ENCODE data around the gene VTN. TPM values are rescaled to one million over a fixed set of nuclear protein-coding genes. Genes with fewer than 3 reads are reported as not detected.

VTN gene
- total RNA-seq, 4 donors from 2014 or later = 0.33 to 0.39 TPM; not detected in 2

GRCh38 chr17:28395968-28396367 is 25.9 kb upstream of the VTN start:
- WGBS, 2 donors = 82 to 86% methylated on average over 2 to 5 of the region's 6 CpGs
- H3K27ac ChIP-seq = no peak overlapping the region
- intact Hi-C loops (cut with DNase I) = no loop called here
- H3K27me3 ChIP-seq = no peaks in the 10 kb centered on the region
- H3K4me1 ChIP-seq = peaks cover 3 to 13% of the 10 kb centered on the region in 2 donors
- DNase-seq = no peak
- H3K36me3 ChIP-seq = peaks cover 4 to 5% of the 10 kb centered on the region in 2 donors
- H3K9me3 ChIP-seq = no peaks in the 10 kb centered on the region
- no peak overlapping the region for H3K4me3 ChIP-seq (replicated peaks in 1 of 3)
- TF ChIP-seq POLR2A (IDR thresholded peaks at IDR 0.05) = no peak
- TF ChIP-seq, protein P1, sequence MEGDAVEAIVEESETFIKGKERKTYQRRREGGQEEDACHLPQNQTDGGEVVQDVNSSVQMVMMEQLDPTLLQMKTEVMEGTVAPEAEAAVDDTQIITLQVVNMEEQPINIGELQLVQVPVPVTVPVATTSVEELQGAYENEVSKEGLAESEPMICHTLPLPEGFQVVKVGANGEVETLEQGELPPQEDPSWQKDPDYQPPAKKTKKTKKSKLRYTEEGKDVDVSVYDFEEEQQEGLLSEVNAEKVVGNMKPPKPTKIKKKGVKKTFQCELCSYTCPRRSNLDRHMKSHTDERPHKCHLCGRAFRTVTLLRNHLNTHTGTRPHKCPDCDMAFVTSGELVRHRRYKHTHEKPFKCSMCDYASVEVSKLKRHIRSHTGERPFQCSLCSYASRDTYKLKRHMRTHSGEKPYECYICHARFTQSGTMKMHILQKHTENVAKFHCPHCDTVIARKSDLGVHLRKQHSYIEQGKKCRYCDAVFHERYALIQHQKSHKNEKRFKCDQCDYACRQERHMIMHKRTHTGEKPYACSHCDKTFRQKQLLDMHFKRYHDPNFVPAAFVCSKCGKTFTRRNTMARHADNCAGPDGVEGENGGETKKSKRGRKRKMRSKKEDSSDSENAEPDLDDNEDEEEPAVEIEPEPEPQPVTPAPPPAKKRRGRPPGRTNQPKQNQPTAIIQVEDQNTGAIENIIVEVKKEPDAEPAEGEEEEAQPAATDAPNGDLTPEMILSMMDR (IDR thresholded peaks at IDR 0.05) = no peak

DNA sequence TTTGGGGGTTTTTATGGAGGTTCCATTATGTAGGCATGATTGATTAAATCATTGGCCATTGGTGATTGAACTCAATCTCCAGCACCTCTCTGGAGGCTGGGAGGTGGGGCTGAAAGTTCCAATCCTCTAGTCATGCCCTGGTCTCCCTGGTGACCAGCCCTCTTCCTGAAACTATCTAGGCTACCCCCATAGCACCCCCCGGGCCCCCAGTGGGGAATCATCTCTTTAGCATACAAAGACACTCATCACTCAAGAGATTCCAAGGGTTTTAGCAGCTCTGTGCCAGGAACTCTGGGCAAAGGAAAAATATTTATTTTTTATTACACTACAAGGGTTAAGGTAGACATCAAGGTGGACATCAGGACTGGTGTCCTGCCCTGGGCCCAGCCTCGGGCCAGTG is 25.3 kb upstream of the VTN start:
- H3K9me3 ChIP-seq = no peaks in the 10 kb centered on the region
- H3K4me1 ChIP-seq = peaks cover 3 to 13% of the 10 kb centered on the region in 2 donors
- peaks cover 5 to 9% of the 10 kb centered on the region in 2 donors for H3K36me3 ChIP-seq
- H3K27ac ChIP-seq = no peak overlapping the region
- no peaks in the 10 kb centered on the region for H3K27me3 ChIP-seq
- 50 to 78% methylated on average over 2 of the region's 2 CpGs for WGBS, 2 donors
- no peak for TF ChIP-seq POLR2A (IDR thresholded peaks at IDR 0.05)
- TF ChIP-seq, protein P1 (IDR thresholded peaks at IDR 0.05) = no peak
- no peak overlapping the region for H3K4me3 ChIP-seq (replicated peaks in 1 of 3)
- intact Hi-C loops (cut with DNase I) = no loop called here
- DNase-seq = no peak

DNA sequence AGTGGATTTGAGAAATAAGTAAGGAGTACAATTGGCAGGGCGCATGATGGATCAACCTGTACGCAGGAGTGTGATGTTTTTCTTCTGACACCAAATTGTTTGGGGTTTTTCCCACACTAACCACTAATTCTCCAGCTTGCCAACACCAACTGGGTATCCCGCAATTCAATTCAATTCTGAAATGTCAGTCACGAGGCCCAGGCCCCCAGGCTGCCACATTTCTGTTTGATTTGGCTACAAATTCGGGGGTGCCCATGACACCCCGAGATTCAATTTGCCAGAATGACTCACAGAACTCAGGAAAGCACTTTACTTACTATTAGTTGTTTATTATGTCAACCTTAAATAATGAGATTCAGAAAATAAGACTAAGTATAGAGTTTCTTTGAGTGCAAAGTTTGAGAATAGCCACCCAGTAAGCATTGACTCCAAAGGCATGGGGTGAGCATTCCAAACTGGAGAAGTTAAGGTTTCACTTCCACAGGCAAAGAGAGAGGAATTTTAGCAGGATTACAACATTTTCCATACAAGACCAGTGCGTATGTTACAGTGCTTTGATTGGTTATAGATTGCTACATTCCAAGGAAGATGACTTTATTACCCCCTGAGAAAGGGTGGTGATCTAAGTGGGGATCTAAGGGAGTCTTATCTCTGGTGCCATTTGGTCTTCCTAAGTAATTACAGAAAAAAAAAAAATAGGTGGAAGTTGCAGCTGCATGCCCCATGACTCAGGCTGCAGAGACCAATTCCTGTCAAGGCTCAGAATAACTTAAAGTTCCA is 24.4 kb upstream of the VTN start:
- Histone ChIP-seq H3K4me3 (replicated peaks in 1 of 3) (no peak overlapping the region), H3K4me1 (peaks cover 3 to 13% of the 10 kb centered on the region in 2 donors), H3K36me3 (peaks cover 10 to 14% of the 10 kb centered on the region in 2 donors), H3K9me3 (no peaks in the 10 kb centered on the region), H3K27me3 (no peaks in the 10 kb centered on the region), H3K27ac (no peak overlapping the region)
- DNase-seq = no peak
- TF ChIP-seq, protein P1 (IDR thresholded peaks at IDR 0.05) = no peak
- no peak for TF ChIP-seq POLR2A (IDR thresholded peaks at IDR 0.05)
- intact Hi-C loops (cut with DNase I) = no loop called here
- WGBS, 2 donors = 80 to 83% methylated on average over 7 of the region's 7 CpGs

DNA sequence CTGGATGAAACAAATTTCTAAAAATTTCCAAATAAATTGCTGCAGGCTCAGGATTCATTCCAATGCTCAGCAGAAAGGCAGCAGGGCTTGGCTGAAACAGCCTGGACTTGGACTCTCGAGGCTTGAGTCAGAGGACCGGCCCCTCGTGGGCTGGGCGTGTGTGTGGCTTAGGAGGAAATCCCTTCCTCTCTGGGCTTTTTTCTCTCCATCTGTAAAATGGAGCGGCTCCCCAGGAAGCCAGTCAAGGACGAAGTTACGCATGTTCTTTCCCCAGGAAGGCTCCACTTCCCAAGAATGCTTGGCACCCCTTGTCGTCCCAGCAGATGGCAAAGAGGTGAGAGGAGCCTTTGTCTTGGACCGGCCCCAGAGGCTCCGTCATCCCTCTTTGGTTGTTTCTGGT is 22.4 kb upstream of the VTN start:
- no peaks in the 10 kb centered on the region for H3K27me3 ChIP-seq
- no peak overlapping the region for H3K27ac ChIP-seq
- TF ChIP-seq, protein P1 (IDR thresholded peaks at IDR 0.05) = no peak
- TF ChIP-seq POLR2A (IDR thresholded peaks at IDR 0.05) = no peak
- 78% methylated on average over 10 of the region's 10 CpGs for WGBS, 2 donors
- intact Hi-C loops (cut with DNase I) = no loop called here
- H3K4me1 ChIP-seq = no peaks in the 10 kb centered on the region
- H3K4me3 ChIP-seq (replicated peaks in 1 of 3) = no peak overlapping the region
- no peak for DNase-seq
- peaks cover 20 to 23% of the 10 kb centered on the region in 2 donors for H3K36me3 ChIP-seq
- H3K9me3 ChIP-seq = no peaks in the 10 kb centered on the region

DNA sequence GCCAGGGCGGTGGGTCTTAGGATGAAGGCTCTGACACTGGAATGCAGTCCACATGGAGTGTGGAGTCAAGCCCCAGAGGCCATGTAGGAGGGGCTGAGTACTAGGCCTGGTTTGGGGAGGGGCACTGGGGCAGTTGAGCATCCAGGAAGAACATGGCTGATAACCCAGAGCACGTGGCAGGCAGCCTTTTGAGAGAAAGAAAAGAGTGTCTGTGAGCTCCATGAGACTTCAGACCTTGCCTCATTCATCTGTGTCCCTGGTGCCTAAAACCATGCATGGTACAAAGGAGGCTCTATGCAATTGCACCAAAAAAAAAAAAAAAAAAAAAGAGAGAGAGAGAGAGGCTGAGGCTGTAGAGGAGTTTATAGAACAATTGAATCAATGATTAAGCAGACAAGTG is 21.3 kb upstream of the VTN start:
- Histone ChIP-seq H3K4me3 (replicated peaks in 1 of 3) (no peak overlapping the region), H3K27me3 (no peaks in the 10 kb centered on the region), H3K4me1 (no peaks in the 10 kb centered on the region), H3K36me3 (peaks cover 20 to 23% of the 10 kb centered on the region in 2 donors), H3K27ac (no peak overlapping the region), H3K9me3 (no peaks in the 10 kb centered on the region)
- no peak for DNase-seq
- TF ChIP-seq, protein P1 (IDR thresholded peaks at IDR 0.05) = no peak
- TF ChIP-seq POLR2A (IDR thresholded peaks at IDR 0.05) = no peak
- intact Hi-C loops (cut with DNase I) = no loop called here
- 50 to 79% methylated on average over 2 of the region's 2 CpGs for WGBS, 2 donors

Measured in thyroid gland (tissue), 4 donors.